Measurements from ENCODE around the gene CADM2. TPM values are rescaled to one million over a fixed set of nuclear protein-coding genes. Genes with fewer than 3 reads are reported as not detected.

CADM2 gene
- total RNA-seq, 2 donors from 2014 or later = 0.27 to 11.7 TPM

GRCh38 chr3:85576697-85577200, 618.0 kb downstream of the CADM2 start:
- Histone ChIP-seq H3K4me1 (replicated peaks) (no peaks in the 10 kb centered on the region), H3K9me3 (no peaks in the 10 kb centered on the region), H3K36me3 (no peaks in the 10 kb centered on the region), H3K27ac (no peak overlapping the region), H3K27me3 (replicated peaks; ENCODE audit: insufficient read depth) (no peaks in the 10 kb centered on the region), H3K4me3 (no peak overlapping the region)
- intact Hi-C loops (cut with DNase I) = no loop called here
- 78% methylated on average over 4 of the region's 4 CpGs for WGBS
- DNase-seq (ENCODE audit: low spot score) = no peak
- TF ChIP-seq POLR2A (IDR thresholded peaks at IDR 0.05) (no peak), POLR2AphosphoS5 (IDR thresholded peaks at IDR 0.05) (no peak)
- TF ChIP-seq, protein P1, sequence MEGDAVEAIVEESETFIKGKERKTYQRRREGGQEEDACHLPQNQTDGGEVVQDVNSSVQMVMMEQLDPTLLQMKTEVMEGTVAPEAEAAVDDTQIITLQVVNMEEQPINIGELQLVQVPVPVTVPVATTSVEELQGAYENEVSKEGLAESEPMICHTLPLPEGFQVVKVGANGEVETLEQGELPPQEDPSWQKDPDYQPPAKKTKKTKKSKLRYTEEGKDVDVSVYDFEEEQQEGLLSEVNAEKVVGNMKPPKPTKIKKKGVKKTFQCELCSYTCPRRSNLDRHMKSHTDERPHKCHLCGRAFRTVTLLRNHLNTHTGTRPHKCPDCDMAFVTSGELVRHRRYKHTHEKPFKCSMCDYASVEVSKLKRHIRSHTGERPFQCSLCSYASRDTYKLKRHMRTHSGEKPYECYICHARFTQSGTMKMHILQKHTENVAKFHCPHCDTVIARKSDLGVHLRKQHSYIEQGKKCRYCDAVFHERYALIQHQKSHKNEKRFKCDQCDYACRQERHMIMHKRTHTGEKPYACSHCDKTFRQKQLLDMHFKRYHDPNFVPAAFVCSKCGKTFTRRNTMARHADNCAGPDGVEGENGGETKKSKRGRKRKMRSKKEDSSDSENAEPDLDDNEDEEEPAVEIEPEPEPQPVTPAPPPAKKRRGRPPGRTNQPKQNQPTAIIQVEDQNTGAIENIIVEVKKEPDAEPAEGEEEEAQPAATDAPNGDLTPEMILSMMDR (IDR thresholded peaks at IDR 0.05) = no peak

DNA sequence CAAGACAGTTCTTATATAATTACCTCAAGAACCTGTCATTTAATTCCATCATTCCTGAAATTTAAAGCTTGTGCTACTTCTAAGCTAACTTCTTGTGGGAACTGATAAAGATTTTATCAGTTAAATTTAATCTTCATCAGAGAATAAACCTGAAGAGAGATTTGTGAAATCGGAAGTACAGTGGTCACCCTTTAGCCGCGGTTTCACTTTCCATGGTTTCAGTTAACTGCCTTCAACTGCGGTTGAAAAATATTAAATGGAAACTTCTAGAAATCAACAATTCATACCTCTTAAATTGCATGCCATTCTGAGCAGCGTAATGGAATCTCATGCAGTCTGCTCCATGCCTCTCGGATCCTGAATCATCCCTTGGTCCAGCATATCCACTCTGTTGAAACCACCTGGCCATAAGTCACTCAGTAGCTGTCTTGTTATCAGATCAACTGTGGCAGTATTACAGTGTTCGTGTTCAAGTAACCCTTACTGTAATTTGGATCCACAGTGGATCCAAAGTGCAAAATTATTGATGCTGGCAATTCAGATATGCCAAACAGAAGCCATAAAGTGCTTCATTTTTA, 626.1 kb downstream of the CADM2 start:
- H3K4me1 ChIP-seq (replicated peaks) = no peaks in the 10 kb centered on the region
- no peaks in the 10 kb centered on the region for H3K9me3 ChIP-seq
- H3K36me3 ChIP-seq = no peaks in the 10 kb centered on the region
- no peak overlapping the region for H3K27ac ChIP-seq
- intact Hi-C loops (cut with DNase I) = no loop called here
- 81% methylated on average over 7 of the region's 7 CpGs for WGBS
- H3K4me3 ChIP-seq = no peak overlapping the region
- DNase-seq (ENCODE audit: low spot score) = no peak
- TF ChIP-seq, protein P1 (IDR thresholded peaks at IDR 0.05) = no peak
- no peak for TF ChIP-seq POLR2AphosphoS5 (IDR thresholded peaks at IDR 0.05)
- no peak for TF ChIP-seq POLR2A (IDR thresholded peaks at IDR 0.05)
- H3K27me3 ChIP-seq (replicated peaks; ENCODE audit: insufficient read depth) = no peaks in the 10 kb centered on the region

DNA sequence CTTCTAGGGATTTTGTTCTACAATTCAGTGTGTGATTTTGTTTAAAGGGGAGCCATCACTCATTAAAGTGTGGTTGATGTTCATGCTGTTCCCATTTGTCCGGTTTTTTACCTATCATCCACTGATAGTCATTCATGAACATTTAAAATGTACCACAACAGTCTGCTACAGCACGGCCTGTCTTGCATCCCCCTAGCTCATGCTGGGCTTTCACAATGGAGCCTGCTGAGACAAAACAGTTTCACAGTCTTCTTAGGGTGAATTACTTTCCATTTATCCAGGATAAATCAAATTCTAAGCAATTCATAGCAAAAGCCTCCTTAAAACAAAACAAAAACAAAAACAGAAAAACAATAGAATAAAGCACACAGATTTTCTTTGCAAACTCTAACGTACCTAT, 627.2 kb downstream of the CADM2 start:
- DNase-seq (ENCODE audit: low spot score) = no peak
- Histone ChIP-seq H3K27me3 (replicated peaks; ENCODE audit: insufficient read depth) (no peaks in the 10 kb centered on the region), H3K4me1 (replicated peaks) (no peaks in the 10 kb centered on the region), H3K9me3 (no peaks in the 10 kb centered on the region), H3K36me3 (no peaks in the 10 kb centered on the region), H3K27ac (no peak overlapping the region), H3K4me3 (no peak overlapping the region)
- intact Hi-C loops (cut with DNase I) = no loop called here
- TF ChIP-seq POLR2AphosphoS5 (IDR thresholded peaks at IDR 0.05) = no peak
- TF ChIP-seq POLR2A (IDR thresholded peaks at IDR 0.05) = no peak
- TF ChIP-seq, protein P1 (IDR thresholded peaks at IDR 0.05) = no peak
- WGBS = 64% methylated on average over 3 of the region's 3 CpGs

GRCh38 chr3:85589145-85589544, 630.4 kb downstream of the CADM2 start:
- no peaks in the 10 kb centered on the region for H3K36me3 ChIP-seq
- TF ChIP-seq POLR2AphosphoS5 (IDR thresholded peaks at IDR 0.05) = no peak
- TF ChIP-seq, protein P1 (IDR thresholded peaks at IDR 0.05) = no peak
- no peak overlapping the region for H3K4me3 ChIP-seq
- 66% methylated on average over 3 of the region's 3 CpGs for WGBS
- H3K27me3 ChIP-seq (replicated peaks; ENCODE audit: insufficient read depth) = no peaks in the 10 kb centered on the region
- no peaks in the 10 kb centered on the region for H3K4me1 ChIP-seq (replicated peaks)
- DNase-seq (ENCODE audit: low spot score) = no peak
- H3K27ac ChIP-seq = no peak overlapping the region
- intact Hi-C loops (cut with DNase I) = no loop called here
- H3K9me3 ChIP-seq = no peaks in the 10 kb centered on the region

DNA sequence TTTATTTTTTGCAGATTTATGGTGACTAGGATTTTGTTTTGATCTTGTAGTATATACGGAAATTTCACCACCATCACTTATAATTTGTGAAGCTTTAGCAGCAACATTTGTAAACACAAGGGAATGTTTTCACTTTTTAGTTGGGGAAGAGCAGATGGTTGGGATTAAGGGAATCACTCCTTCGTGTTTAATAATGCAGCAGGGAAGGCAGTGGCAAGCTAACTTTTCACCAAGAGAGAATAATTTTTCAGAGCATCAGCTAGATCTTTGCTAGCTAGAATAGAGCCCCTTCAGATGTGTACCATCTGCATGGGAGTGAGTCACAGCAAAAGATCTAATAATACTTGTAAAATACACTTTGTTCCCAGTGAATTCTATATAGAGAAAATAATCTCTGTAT, 632.7 kb downstream of the CADM2 start:
- 40% methylated on average over 2 of the region's 2 CpGs for WGBS
- no peaks in the 10 kb centered on the region for H3K36me3 ChIP-seq
- H3K4me3 ChIP-seq = no peak overlapping the region
- no peaks in the 10 kb centered on the region for H3K27me3 ChIP-seq (replicated peaks; ENCODE audit: insufficient read depth)
- H3K4me1 ChIP-seq (replicated peaks) = no peaks in the 10 kb centered on the region
- intact Hi-C loops (cut with DNase I) = no loop called here
- no peak for DNase-seq (ENCODE audit: low spot score)
- H3K9me3 ChIP-seq = no peaks in the 10 kb centered on the region
- no peak overlapping the region for H3K27ac ChIP-seq
- TF ChIP-seq POLR2AphosphoS5 (IDR thresholded peaks at IDR 0.05) (no peak), POLR2A (IDR thresholded peaks at IDR 0.05) (no peak)
- TF ChIP-seq, protein P1 (IDR thresholded peaks at IDR 0.05) = no peak

All from prostate gland (tissue), 2 donors.